GM15510 (cell line): ENCODE data around the gene SRF.

Source experiments
- POLR2A ChIP-seq: IDR thresholded peaks from 3 replicates; pipeline ENCODE4 v1.6.1; 2011; ENCODE audit warnings: borderline replicate concordance; ENCODE audit not compliant: insufficient read length; ENCODE audit errors: extremely low read depth

SRF gene

DNA sequence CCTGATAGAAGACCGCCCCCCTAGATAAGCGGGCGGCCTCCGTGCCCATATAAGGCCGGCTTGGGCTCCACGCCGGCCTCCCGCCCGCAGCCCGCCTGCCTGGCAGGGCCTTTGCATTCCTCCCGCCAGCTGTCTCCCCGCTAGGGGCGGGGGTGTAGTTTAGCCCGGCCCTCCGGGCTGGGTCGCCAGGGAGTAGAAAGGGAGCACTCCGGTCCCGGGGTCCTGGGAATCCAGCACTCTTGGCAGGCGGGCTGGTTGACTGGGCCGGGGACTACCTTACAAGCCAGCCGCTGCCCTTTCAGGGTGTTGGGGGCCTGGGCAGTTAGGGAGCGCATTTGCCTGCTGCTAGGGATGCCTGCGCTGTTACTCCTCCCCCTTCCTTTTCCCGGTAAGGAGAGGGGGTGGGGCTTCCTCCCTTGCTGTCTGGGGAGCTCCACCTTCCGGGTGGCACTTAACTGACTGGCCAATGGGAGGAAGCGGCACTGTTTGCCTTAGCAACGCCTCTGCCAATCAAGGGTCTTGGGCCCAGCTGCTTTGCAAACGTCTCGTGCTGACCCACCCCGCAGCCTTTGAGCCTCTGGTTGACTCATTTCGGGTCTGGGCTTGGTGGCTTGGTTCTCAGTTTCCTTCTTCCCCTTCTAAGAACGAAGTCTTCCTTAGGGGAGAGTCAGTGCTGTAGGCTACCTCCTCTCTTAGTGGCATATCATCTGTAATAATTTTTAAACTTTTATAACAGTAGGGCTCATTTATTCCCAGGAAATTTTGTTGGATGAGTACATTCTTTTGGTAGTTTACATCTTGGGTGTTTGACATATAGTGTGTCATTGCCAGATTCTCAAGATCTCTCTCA lies 3.4 kb downstream of the SRF start:
- peak; percentile 52 for TF ChIP-seq POLR2A

DNA sequence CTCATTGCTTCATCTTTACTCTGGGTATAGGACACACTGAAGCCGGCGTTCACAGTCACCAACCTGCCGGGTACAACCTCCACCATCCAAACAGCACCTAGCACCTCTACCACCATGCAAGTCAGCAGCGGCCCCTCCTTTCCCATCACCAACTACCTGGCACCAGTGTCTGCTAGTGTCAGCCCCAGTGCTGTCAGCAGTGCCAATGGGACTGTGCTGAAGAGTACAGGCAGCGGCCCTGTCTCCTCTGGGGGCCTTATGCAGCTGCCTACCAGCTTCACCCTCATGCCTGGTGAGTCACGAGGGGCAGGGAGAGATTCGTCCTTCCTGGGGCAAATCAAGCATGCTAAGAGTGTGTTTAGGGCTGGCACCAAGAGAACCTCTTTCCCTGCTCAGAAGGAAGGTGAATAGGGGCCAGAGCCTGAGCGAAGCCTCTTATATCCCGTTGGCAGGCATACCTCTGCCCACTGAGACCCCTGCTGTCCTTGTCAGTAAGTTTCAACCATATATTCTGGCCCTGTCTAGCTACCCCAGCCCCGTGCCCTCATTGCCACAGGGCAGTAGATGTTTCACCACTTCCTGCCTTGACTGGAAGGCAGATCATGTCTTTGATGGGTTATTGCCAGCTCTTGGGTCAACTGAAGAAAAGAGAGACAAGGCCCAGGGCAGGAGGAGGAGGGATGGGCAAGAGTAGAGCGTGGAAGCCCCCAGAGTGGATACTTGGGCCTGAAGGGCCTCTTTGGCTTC lies 4.8 kb downstream of the SRF start:
- no peak for TF ChIP-seq POLR2A

DNA sequence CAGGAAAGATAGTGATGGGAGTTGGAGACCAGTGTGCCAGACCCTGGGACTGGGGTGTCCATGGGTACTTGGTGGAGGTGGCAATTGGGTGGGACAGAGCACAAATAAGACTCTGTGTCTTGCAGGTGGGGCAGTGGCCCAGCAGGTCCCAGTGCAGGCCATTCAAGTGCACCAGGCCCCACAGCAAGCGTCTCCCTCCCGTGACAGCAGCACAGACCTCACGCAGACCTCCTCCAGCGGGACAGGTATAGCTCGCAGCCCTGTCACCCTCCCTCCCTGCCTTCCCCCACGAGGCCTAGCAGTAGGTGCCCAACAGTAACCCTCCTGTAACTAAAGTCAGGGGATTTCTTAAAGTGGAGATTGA lies 5.3 kb downstream of the SRF start:
- no peak for TF ChIP-seq POLR2A

DNA sequence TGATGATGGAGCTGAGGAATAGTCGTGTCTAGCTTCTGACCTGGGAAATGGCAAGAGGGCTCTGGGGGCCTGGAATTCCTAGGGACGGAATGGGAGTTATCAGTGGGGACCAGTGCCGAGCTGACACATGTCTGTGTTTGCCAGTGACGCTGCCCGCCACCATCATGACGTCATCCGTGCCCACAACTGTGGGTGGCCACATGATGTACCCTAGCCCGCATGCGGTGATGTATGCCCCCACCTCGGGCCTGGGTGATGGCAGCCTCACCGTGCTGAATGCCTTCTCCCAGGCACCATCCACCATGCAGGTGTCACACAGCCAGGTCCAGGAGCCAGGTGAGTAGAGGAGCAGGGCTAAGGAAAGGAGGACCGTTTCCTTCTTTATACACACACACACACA lies 7.1 kb downstream of the SRF start:
- no peak for TF ChIP-seq POLR2A

DNA sequence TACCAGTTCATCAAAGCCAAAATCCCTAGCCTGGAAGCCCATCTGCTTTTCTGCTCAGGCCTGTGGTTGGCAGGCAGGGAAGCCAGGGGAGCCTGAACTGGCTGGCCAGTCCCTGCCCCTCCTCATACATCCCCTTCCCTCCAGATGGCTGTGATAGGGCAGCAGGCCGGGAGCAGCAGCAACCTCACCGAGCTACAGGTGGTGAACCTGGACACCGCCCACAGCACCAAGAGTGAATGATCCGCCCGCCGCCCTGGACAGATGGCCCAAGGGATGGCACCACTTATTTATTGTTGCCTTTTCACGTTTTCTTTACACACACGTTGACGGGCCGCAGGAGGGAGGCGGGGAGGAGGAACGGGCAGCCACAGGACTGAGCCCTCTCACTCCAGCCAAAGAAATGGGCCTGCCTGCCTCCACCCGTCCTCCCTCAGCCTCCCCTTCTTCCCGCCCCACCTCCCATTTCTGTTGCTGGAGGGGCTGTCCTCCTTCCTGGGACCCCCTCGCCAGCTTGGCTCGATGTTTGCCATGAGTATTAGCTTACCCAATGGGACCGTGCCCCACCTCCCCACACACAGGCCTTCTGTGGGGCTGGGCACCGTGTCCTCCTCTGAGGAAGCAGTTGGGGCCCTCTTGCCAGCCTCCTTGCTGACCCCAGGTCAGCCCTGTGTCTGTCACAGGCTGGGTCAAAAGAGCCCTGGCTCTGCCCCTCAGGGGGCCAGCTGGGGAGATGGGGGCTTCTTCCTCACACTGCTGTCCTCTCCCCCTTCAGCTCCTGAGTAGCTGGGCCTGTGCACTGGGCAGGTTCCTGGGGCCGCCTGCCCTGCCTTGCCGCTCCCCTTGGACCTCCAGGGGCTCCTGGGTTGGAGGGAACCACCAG lies 8.1 kb downstream of the SRF start:
- no peak for TF ChIP-seq POLR2A

DNA sequence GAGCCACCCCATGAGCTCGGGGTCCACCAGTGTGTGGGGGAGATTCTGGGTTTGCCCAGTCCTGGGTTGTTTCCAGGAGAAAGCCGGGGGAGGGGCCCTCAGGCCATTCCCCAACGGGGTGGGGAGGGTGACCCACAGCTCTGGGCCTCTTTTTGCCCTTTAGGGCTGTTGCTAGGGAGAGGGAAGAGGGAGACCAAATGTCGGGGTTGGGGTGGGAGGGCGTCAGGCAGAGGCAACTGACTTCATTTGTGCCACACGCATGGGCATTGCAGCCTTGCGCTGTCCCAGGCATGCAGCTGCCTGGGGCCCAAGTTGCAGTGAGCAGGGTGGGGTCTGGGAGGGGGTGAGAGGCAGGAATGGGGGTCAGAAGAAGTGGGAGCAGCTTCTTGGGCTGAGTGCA lies 9.0 kb downstream of the SRF start:
- TF ChIP-seq POLR2A, result no peak

DNA sequence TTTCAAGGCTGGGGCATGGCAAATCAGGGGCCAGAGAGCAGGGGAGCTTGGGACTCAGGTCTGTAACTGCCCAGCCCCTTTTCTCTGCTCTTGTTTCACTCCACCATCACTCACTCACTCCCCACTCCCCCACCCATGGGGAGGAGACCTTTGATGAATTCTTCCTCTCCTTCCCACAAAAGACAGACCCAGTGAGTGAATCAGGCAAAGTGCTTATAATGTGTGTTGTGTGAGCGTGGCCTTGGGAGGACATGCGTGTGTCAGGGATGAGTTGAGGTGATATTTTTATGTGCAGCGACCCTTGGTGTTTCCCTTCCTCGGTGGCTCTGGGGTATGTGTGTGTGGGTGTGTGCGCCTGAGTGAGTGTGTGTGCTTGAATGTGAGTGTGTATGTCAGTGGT lies 9.9 kb downstream of the SRF start:
- TF ChIP-seq POLR2A, result no peak

DNA sequence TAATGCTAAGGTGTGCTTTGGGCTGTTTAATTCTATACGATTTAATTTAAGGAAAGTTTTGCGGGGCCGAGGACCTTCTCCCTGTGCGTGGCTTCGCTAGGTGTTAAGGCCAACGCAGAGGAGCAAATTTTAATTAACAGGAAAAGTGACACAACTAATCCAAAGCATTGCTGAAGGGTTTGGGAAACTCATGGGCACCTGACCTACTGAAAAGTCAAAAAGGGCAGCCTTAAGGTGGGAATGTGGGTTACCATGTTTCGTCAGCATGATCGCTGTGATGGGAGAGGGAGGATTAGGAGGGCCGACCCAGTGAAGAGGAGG lies 10.5 kb downstream of the SRF start:
- TF ChIP-seq POLR2A, result no peak

DNA sequence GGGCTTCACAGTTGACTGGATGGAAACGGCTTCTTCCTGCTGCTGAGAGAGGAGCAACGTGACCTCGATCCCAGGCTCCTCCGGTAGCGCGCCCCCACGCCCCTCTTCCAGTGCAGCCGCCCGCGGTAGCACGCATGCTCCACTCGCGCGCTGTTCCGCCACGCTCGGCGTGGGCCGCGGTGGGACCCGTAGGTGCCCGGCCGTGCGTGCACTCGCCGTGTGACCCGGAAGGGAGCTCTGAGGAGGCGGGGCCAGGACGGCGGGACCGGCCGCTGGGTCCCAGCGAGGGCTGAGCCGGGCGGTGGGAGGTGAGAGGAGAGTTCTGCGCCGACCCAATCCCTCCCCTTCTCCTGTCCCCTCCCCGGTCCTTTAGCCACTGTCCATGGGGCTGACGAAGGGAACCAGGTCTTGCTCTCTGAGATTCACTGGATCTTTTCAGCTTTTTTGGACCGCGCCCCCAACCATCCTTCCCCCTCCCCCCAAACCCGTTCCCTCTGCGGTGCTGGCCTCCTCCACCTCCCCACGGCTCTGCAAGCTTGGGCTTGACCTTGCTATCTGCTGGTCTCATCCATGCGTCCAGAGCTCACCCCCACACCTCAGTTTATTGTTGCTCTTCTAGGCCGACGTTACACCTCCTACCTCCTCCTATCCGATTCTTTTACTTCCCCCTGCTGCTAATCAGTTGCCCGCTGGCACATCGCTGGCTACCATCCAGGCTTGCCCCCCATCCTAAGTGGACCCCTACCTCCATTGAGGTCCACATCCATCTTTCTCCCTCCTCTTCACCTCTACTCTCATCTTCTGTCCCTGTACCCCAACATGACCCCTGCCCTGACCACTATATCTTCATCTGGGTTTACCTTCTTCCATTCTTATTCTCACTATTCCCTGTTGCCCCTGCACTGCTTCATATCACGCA lies 11.1 kb downstream of the SRF start, which contains the start of gene CUL9:
TSS of gene CUL9 (plus strand) at position 255 of the 919 bp plus-strand sequence. CDS start 2,115 bp downstream, outside the sequence.
- TF ChIP-seq POLR2A, result peak; percentile 86

DNA sequence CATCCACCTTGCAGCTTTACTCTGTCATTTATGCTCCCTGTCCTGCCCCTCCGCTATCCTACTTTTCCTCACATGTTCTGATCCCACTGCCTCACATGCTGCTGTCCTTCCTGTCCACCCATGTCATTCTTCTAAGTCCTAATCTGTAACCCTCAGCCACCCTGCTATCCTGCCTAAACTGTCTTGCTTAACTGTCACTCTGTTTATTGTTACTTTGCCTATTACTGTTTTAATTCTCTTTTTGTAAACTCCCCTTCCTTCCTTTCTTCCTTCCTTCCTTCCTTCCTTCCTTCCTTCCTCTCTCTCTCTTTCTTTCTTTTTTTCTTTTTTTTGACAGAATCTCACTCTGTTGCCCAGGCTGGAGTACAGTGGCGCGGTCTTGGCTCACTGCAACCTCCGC lies 12.4 kb downstream of the SRF start:
- no peak for TF ChIP-seq POLR2A

DNA sequence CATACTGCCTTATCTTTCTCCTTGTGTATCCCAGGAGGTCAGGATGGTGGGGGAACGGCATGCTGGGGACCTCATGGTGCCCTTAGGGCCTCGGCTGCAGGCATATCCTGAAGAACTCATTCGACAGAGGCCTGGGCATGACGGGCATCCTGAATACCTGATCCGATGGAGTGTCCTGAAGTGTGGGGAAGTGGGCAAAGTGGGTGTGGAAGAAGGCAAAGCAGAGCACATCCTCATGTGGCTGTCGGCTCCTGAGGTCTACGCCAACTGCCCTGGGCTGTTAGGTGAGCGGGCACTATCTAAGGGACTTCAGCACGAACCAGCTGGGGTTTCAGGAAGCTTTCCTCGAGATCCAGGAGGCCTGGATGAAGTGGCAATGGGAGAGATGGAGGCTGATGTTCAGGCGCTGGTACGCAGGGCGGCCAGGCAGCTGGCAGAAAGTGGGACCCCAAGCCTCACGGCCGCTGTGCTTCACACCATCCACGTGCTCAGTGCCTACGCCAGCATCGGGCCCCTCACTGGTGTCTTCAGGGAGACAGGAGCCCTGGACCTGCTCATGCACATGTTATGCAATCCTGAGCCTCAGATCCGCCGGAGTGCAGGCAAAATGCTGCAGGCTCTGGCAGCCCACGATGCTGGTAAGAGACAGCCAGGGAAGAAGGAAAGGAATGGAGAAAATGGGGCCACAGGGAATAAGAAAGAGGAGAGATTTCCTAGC lies 13.4 kb downstream of the SRF start:
- no peak for TF ChIP-seq POLR2A

DNA sequence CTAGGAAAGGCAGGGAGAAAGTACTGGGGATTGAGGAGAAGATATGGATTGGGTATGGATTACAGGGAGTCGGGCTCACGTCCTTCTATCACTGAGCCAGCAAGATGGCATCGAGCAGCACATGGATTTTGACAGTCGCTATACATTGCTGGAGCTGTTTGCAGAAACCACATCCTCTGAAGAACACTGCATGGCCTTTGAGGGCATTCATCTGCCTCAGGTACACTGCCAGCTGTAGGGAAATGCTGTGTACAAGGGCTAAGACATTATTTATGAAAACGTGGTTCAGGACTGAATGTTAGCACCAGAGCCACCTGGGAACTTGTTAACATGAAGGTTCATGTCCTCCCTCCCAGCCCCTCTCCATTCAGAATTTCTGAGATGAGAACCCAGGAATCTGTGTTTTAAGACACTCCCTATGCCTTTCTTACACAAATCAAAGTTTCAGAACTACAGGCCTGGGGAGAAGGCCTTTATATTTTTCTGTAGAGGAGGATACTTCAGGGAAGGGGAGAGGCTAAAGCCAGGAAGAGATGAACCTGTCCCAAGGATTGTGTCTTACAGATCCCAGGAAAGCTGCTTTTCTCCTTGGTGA lies 14.4 kb downstream of the SRF start:
- no peak for TF ChIP-seq POLR2A

DNA sequence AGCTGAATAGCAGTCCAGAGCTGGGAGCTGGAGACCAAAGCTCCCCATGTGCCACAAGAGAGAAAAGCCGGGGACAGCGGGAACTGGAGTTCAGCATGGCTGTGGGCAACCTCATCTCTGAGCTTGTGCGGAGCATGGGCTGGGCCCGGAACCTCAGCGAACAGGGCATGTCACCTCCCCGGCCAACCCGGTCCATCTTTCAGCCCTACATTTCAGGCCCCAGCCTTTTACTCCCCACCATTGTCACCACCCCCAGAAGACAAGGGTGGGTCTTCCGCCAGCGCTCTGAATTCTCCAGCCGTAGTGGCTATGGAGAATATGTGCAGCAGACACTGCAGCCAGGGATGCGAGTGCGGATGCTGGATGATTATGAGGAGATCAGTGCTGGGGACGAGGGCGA lies 14.9 kb downstream of the SRF start:
- TF ChIP-seq POLR2A, result no peak

DNA sequence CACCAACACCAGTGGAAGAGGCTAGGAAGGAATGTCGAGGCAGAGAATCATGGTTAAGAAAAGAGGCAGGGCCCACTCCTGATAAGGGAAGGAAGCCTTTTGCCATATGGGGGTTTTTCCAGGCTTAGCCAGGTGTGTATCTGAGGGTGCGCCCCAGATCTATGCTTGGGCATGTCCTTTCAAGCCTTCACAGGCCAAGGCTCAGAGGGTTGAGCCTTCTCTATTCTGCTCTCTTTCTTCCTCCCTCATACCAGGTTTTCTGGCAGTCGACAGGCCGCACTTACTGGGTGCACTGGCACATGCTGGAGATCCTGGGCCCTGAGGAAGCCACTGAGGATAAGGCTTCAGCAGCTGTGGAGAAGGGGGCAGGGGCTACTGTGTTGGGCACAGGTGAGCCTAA lies 15.6 kb downstream of the SRF start:
- TF ChIP-seq POLR2A, result no peak

DNA sequence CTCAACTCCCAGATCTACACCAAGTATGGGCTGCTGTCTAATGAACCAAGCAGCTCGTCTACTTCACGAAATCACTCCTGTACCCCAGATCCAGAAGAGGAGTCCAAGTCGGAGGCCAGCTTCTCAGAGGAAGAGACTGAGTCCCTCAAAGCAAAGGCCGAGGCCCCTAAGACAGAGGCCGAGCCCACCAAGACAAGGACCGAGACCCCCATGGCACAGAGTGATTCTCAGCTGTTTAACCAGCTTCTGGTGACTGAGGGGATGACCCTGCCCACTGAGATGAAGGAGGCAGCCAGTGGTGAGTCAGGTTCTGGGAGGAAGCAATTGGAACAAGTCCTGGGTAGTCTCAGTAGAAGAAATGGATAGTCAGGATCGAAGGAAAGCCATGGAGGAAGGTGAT lies 16.8 kb downstream of the SRF start:
- TF ChIP-seq POLR2A, result no peak
